HEK293T (cell line): Measurements from ENCODE around the gene TMPRSS6.

Experiments used
- ARNT ChIP-seq: fragments of 450-650 bp; IDR thresholded peaks from 2 replicates; pipeline ENCODE4 v1.6.1; 2017; ENCODE audit warnings: mild to moderate bottlenecking
- BHLHE40 ChIP-seq: fragments of 450-650 bp; IDR thresholded peaks from 2 replicates; pipeline ENCODE4 v1.6.1; 2016; ENCODE audit warnings: mild to moderate bottlenecking, moderate library complexity, borderline replicate concordance
- CTBP1 ChIP-seq: fragments of 450-650 bp; IDR thresholded peaks from 2 replicates; pipeline ENCODE4 v1.6.1; 2016; ENCODE audit warnings: borderline replicate concordance
- ELF4 ChIP-seq: fragments of 450-650 bp; IDR thresholded peaks from 2 replicates; pipeline ENCODE4 v1.6.1; 2017; ENCODE audit warnings: antibody characterized with exemption
- FOXA1 ChIP-seq: fragments of 450-650 bp; IDR thresholded peaks from 2 replicates; pipeline ENCODE4 v1.6.1; 2016; ENCODE audit warnings: mild to moderate bottlenecking
- FOXM1 ChIP-seq: fragments of 450-650 bp; IDR thresholded peaks from 2 replicates; pipeline ENCODE4 v1.6.1; 2017; ENCODE audit warnings: mild to moderate bottlenecking, borderline replicate concordance
- HDGF ChIP-seq: fragments of 450-650 bp; IDR thresholded peaks from 2 replicates; pipeline ENCODE4 v1.6.1; 2017; ENCODE audit warnings: antibody characterized with exemption, borderline replicate concordance
- LEF1 ChIP-seq: fragments of 450-650 bp; IDR thresholded peaks from 2 replicates; pipeline ENCODE4 v1.6.1; 2017; ENCODE audit warnings: mild to moderate bottlenecking, borderline replicate concordance
- NFRKB ChIP-seq: fragments of 450-650 bp; IDR thresholded peaks from 2 replicates; pipeline ENCODE4 v1.6.1; 2016; ENCODE audit warnings: mild to moderate bottlenecking, moderate library complexity
- SUZ12 ChIP-seq: fragments of 450-650 bp; IDR thresholded peaks from 2 replicates; pipeline ENCODE4 v1.6.1; 2016; ENCODE audit warnings: mild to moderate bottlenecking
- ZNF384 ChIP-seq: fragments of 450-650 bp; IDR thresholded peaks from 2 replicates; pipeline ENCODE4 v1.6.1; 2016

- TF ChIP-seq ZNF384 (no peak), FOXM1 (no peak), NFRKB (no peak), SUZ12 (no peak), BHLHE40 (no peak), ELF4 (no peak), HDGF (0 out of 2 replicates have a peak, but pooled peaks have one; percentile 26), ARNT (no peak), LEF1 (no peak), CTBP1 (no peak), FOXA1 (no peak)
These were observed 89.4 kb downstream of the TMPRSS6 start for GRCh38 chr22:37020192-37020479.
